Neural progenitor cell (in vitro differentiated cells): ENCODE results near the gene SERPINE2.

ENCODE experiments used
- CTCF ChIP-seq: fragments of 200-600 bp; sonication (generic); IDR thresholded peaks from 2 replicates; pipeline ENCODE4 v1.5.1; 2017; ENCODE audit warnings: antibody characterized with exemption, mild to moderate bottlenecking
- EZH2 ChIP-seq: fragments of 200-600 bp; sonication (generic); IDR thresholded peaks from 2 replicates; pipeline ENCODE4 v1.6.1; 2017; ENCODE audit warnings: antibody characterized with exemption, mild to moderate bottlenecking, moderate library complexity
- EZH2phosphoT487 ChIP-seq: fragments of 200-600 bp; sonication (generic); IDR thresholded peaks from 2 replicates; pipeline ENCODE4 v1.6.1; 2017; ENCODE audit warnings: antibody characterized with exemption

GRCh38 chr2:223941579-223942277 lies 97.4 kb downstream of the SERPINE2 start:
- TF ChIP-seq CTCF (no peak), EZH2phosphoT487 (no peak), EZH2 (no peak)
